DMS 273 (cell line): Measurements from ENCODE around the gene DDX1.

Source experiments
- DNase-seq: peaks from one replicate; lab custom pipeline; 2025; ENCODE audit not compliant: unreplicated experiment; lab: John Stamatoyannopoulos, UW

Gene DDX1

GRCh38 chr2:15562354-15563031, 29.2 kb upstream of the DDX1 start:
- no peak for DNase-seq

GRCh38 chr2:15563227-15564100, 28.2 kb upstream of the DDX1 start:
- no peak for DNase-seq

- no peak for DNase-seq
Measured at GRCh38 chr2:15565392-15565791, 26.3 kb upstream of the DDX1 start.

GRCh38 chr2:15565994-15566671, 25.5 kb upstream of the DDX1 start:
- no peak for DNase-seq

- DNase-seq = no peak
Measured at GRCh38 chr2:15566912-15567311, 24.8 kb upstream of the DDX1 start.

GRCh38 chr2:15568874-15569273, 22.8 kb upstream of the DDX1 start:
- no peak for DNase-seq

- no peak for DNase-seq
Measured at GRCh38 chr2:15570104-15570503, 21.6 kb upstream of the DDX1 start.

GRCh38 chr2:15571729-15572128, 19.9 kb upstream of the DDX1 start:
- DNase-seq = no peak

- DNase-seq = peak; percentile 93
Measured at GRCh38 chr2:15577071-15577735, 14.5 kb upstream of the DDX1 start.

- no peak for DNase-seq
Measured at GRCh38 chr2:15579641-15580040, 12.0 kb upstream of the DDX1 start.

- no peak for DNase-seq
Measured at GRCh38 chr2:15580451-15580850, 11.2 kb upstream of the DDX1 start.

- no peak for DNase-seq
Measured at GRCh38 chr2:15582710-15583357, 8.8 kb upstream of the DDX1 start.

GRCh38 chr2:15583826-15584225, 7.8 kb upstream of the DDX1 start:
- DNase-seq = no peak

- no peak for DNase-seq
Measured at GRCh38 chr2:15584316-15584715, 7.4 kb upstream of the DDX1 start.

GRCh38 chr2:15584767-15585469, 6.8 kb upstream of the DDX1 start:
- DNase-seq = no peak

GRCh38 chr2:15588329-15588919, 3.2 kb upstream of the DDX1 start:
- peak; percentile 87 for DNase-seq

- DNase-seq = no peak
Measured at GRCh38 chr2:15591373-15591691, 336 bp upstream of the DDX1 start.

- no peak for DNase-seq
Measured at GRCh38 chr2:15593327-15593705, 1.6 kb downstream of the DDX1 start.

- no peak for DNase-seq
Measured at GRCh38 chr2:15594291-15595256, 2.9 kb downstream of the DDX1 start.
